HepG2 (cell line): ENCODE measurements around the gene ZNFX1. TPM values are rescaled to one million over a fixed set of nuclear protein-coding genes. Genes with fewer than 3 reads are reported as not detected.

Experiments
- ATF1 ChIP-seq: IDR thresholded peaks from 2 replicates; pipeline ENCODE4 v1.6.1; 2016; ENCODE audit warnings: mild to moderate bottlenecking, control low read depth
- FOXP1 ChIP-seq, 2 experiments: fragments of 450-650 bp in 1 of 2; IDR thresholded peaks; 2 replicates each; pipeline ENCODE4 v1.6.1; 2017 to 2018; ENCODE audit warnings: antibody characterized with exemption in 1 of 2
- JUN ChIP-seq: sonication (generic); formaldehyde crosslinking; IDR thresholded peaks from 2 replicates; pipeline ENCODE4 v1.4.0; 2020; ENCODE audit warnings: mild to moderate bottlenecking, missing genetic modification reagents
- KAT7 ChIP-seq: IDR thresholded peaks from 2 replicates; pipeline ENCODE4 v1.6.1; 2018; ENCODE audit warnings: borderline replicate concordance, missing compliant biosample characterization
- MTA3 ChIP-seq: sonication (generic); formaldehyde crosslinking; IDR thresholded peaks from 2 replicates; pipeline ENCODE4 v1.4.0; 2020; ENCODE audit warnings: missing genetic modification reagents
- NPAS2 ChIP-seq: sonication (generic); formaldehyde crosslinking; IDR thresholded peaks from 2 replicates; pipeline ENCODE4 v1.8.0; 2022; ENCODE audit warnings: mild to moderate bottlenecking, missing genetic modification reagents, borderline replicate concordance
- SNAPC4 ChIP-seq: sonication (generic); formaldehyde crosslinking; IDR thresholded peaks from 2 replicates; pipeline ENCODE4 v1.4.0; 2020; ENCODE audit warnings: mild to moderate bottlenecking, missing genetic modification reagents
- TARDBP ChIP-seq: sonication (generic); formaldehyde crosslinking; IDR thresholded peaks from 2 replicates; pipeline ENCODE4 v1.8.0; 2022; ENCODE audit warnings: mild to moderate bottlenecking, missing genetic modification reagents
- TEF ChIP-seq: sonication (generic); formaldehyde crosslinking; IDR thresholded peaks from 2 replicates; pipeline ENCODE4 v1.5.0; 2020; ENCODE audit warnings: missing genetic modification reagents
- ZBTB42 ChIP-seq: sonication (generic); formaldehyde crosslinking; IDR thresholded peaks from 2 replicates; pipeline ENCODE4 v1.5.0; 2020; ENCODE audit warnings: mild to moderate bottlenecking, missing genetic modification reagents
- ZBTB7A ChIP-seq: sonication (generic); formaldehyde crosslinking; IDR thresholded peaks from 2 replicates; pipeline ENCODE4 v1.8.0; 2022; ENCODE audit warnings: mild to moderate bottlenecking, missing genetic modification reagents
- ZNF318 ChIP-seq: sonication (generic); formaldehyde crosslinking; IDR thresholded peaks from 2 replicates; pipeline ENCODE4 v1.4.0; 2020; ENCODE audit warnings: mild to moderate bottlenecking, missing genetic modification reagents
- ZNF724P ChIP-seq: sonication (generic); formaldehyde crosslinking; IDR thresholded peaks from 2 replicates; pipeline ENCODE4 v1.8.0; 2022; ENCODE audit warnings: missing genetic modification reagents, borderline replicate concordance
- ZNF75D ChIP-seq: sonication (generic); formaldehyde crosslinking; IDR thresholded peaks from 2 replicates; pipeline ENCODE4 v1.8.1; 2023; ENCODE audit warnings: missing genetic modification reagents, mild to moderate bottlenecking, borderline replicate concordance
- polyA plus RNA-seq, 8 experiments: library from polyadenylated mRNA; depleted of rRNA in 3 of 8; stranded (reverse) in 7 of 8; unstranded in 1 of 8; fragments of >200 nt; fragmentation: Illumina TruSeq in 4 of 8; extraction: Trizol in 4 of 8; gene quantifications; 2 replicates each; pipeline versions ENCODE4 v1.2.1 to v1.2.3, GENCODE V29; 2011 to 2016; ENCODE audit warnings: low read depth in 4 of 8, missing spikeins in 1 of 8, mixed read lengths in 1 of 8; ENCODE audit not compliant: insufficient read depth in 1 of 8
- total RNA-seq, 5 experiments: library from RNA; depleted of rRNA; stranded (reverse); fragments of >200 nt; fragmentation: Illumina TruSeq; extraction: Trizol; gene quantifications; 2 replicates each; pipeline ENCODE4 v1.2.3, GENCODE V29; 2016; ENCODE audit warnings: low read depth in 1 of 5

The ZNFX1 gene
- total and polyA plus RNA-seq, 2 of the 13 experiments (the other 11 are each of a cell fraction or from before 2014, with no cell fraction given) = 2.9 to 11.1 TPM

- TF ChIP-seq ZNF318 = no peak
- TF ChIP-seq ZBTB42 (CRISPR knock-in tag) = no peak
- TF ChIP-seq SNAPC4 = no peak
- no peak for TF ChIP-seq ZNF75D (CRISPR knock-in tag)
- TF ChIP-seq ZNF724P (CRISPR knock-in tag) = no peak
- TF ChIP-seq FOXP1 (IDR thresholded peaks at IDR 0.05) = no peak
- TF ChIP-seq FOXP1 (CRISPR knock-in tag; IDR thresholded peaks at IDR 0.05) = no peak
- TF ChIP-seq MTA3 = no peak
- TF ChIP-seq ATF1 (CRISPR knock-in tag) = no peak
- TF ChIP-seq KAT7 = no peak
- no peak for TF ChIP-seq TEF (CRISPR knock-in tag)
- TF ChIP-seq NPAS2 = no peak
- no peak; the same call in 1 of the 2 replicates for TF ChIP-seq TARDBP (CRISPR knock-in tag)
- TF ChIP-seq JUN (CRISPR knock-in tag) = peak; percentile 8; the same call in 1 of the 2 replicates
- TF ChIP-seq ZBTB7A (CRISPR knock-in tag) = no peak
Observed at GRCh38 chr20:49286689-49287551, 9.1 kb upstream of the ZNFX1 start (continued).
